Ovary (tissue), 3 donors: Measurements from ENCODE around the gene SDCCAG8.

Experiments
- CTCF ChIP-seq, 3 donors: fragments of 450-650 bp in 2 of 3; fragments of 200-600 bp in 1 of 3; IDR thresholded peaks; one replicate each; pipeline versions ENCODE4 v1.5.1 to v1.8.0; 2016 to 2022; ENCODE audit warnings: antibody characterized with exemption in 3 of 3, mild to moderate bottlenecking in 1 of 3
- EP300 ChIP-seq: sonication (generic); formaldehyde crosslinking; IDR thresholded peaks from one replicate; pipeline ENCODE4 v1.6.1; 2017; ENCODE audit warnings: antibody characterized with exemption
- POLR2A ChIP-seq: fragments of 450-650 bp; IDR thresholded peaks from one replicate; pipeline ENCODE4 v1.6.1; 2017; ENCODE audit warnings: antibody characterized with exemption, mild to moderate bottlenecking, moderate library complexity
- donor health status: DM: no; HTN: no; CAD: no.

GRCh38 chr1:243399561-243400155 is 143.8 kb downstream of the SDCCAG8 start:
- TF ChIP-seq POLR2A (no peak), CTCF (IDR thresholded peaks at IDR 0.05) (no peak), EP300 (no peak)
